Measurements from ENCODE around the gene CCL8.

The CCL8 gene

DNA sequence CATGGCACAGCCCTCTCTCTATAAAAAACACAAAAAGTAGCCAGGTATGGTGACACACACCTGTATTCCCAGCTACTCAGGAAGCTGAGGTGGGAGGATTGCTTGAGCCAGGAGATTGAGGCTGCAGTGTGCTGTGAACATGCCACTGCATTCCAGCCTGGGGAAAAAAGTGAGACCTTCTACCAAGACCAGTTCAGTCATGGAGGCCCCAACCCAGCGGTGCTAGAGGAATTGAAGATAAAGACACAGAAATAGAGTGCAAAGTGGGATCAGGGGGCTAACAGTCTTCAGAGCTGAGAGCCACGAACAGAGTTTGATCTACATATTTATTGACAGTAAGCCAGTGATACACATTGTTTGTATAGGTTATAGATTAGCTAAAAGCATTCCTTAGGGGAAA, 15.6 kb upstream of the CCL8 start:
- H3K4me1 ChIP-seq (ENCODE audit: insufficient read depth, insufficient read length): peaks cover 2% of the 10 kb centered on the region
- no peaks in the 10 kb centered on the region for H3K36me3 ChIP-seq (ENCODE audit: insufficient read depth, insufficient read length, low read length)
- TF ChIP-seq SUZ12 (IDR thresholded peaks at IDR 0.05; ENCODE audit: extremely low read depth, insufficient read depth, insufficient read length) (no peak), YY1 (IDR thresholded peaks at IDR 0.05; ENCODE audit: insufficient read depth, insufficient read length) (no peak), ZNF274 (IDR thresholded peaks at IDR 0.05; ENCODE audit: low read depth, low read length) (no peak)
- DNase-seq (ENCODE audit: low read depth, low spot score): no peak
- H3K9ac ChIP-seq (ENCODE audit: insufficient read length, low read depth): no peak overlapping the region
- no peak overlapping the region for H3K4me3 ChIP-seq (ENCODE audit: insufficient read length, low read depth)
- H3K9me3 ChIP-seq (ENCODE audit: insufficient read depth, low read length): no peaks in the 10 kb centered on the region
- H3K27me3 ChIP-seq (ENCODE audit: insufficient read depth, insufficient read length): no peaks in the 10 kb centered on the region

DNA sequence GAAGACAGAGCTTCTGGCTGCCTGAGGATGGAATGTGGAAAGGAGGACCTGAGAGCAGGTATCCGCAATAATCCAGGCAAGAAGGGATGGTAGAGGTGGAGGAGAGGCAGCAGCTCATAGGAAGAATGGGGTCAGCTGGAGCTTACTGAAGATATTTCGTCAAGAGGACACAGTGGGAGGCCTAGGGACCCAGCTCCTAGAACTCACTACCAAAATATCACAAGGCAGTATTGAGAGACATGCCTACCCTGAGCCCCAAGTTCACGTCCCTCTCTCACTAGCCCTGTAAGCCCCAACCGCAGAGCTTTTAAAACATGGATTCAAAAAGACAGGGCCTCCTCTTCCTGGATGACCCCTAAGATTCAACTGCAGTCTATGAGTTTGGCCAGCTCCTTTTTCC, 14.2 kb upstream of the CCL8 start:
- H3K4me3 ChIP-seq (ENCODE audit: insufficient read length, low read depth): no peak overlapping the region
- peaks cover 2% of the 10 kb centered on the region for H3K4me1 ChIP-seq (ENCODE audit: insufficient read depth, insufficient read length)
- H3K27me3 ChIP-seq (ENCODE audit: insufficient read depth, insufficient read length): no peaks in the 10 kb centered on the region
- no peak for TF ChIP-seq ZNF274 (IDR thresholded peaks at IDR 0.05; ENCODE audit: low read depth, low read length)
- no peak for TF ChIP-seq YY1 (IDR thresholded peaks at IDR 0.05; ENCODE audit: insufficient read depth, insufficient read length)
- TF ChIP-seq SUZ12 (IDR thresholded peaks at IDR 0.05; ENCODE audit: extremely low read depth, insufficient read depth, insufficient read length): no peak
- no peak overlapping the region for H3K9ac ChIP-seq (ENCODE audit: insufficient read length, low read depth)
- no peak for DNase-seq (ENCODE audit: low read depth, low spot score)
- H3K9me3 ChIP-seq (ENCODE audit: insufficient read depth, low read length): no peaks in the 10 kb centered on the region
- no peaks in the 10 kb centered on the region for H3K36me3 ChIP-seq (ENCODE audit: insufficient read depth, insufficient read length, low read length)

DNA sequence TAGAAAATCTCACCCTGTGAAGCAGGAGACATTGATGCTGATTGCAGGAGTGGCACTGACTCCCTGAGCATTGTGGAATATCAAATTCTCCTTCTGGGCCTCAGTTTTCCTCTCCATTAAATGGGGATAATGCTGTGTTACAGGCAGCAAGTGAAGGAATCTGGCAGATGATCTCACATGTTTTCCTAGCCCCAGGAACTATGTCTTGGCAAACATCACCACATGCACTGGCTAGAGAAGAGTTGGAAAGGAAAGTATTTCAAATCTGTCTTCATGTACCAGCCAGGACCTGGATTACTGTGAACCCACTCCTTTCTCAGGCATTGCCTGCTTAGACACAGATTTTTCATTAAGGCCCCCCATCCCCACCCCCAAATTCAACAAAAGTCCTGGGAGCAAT, 13.6 kb upstream of the CCL8 start:
- no peaks in the 10 kb centered on the region for H3K9me3 ChIP-seq (ENCODE audit: insufficient read depth, low read length)
- H3K4me1 ChIP-seq (ENCODE audit: insufficient read depth, insufficient read length): peaks cover 2% of the 10 kb centered on the region
- no peak overlapping the region for H3K4me3 ChIP-seq (ENCODE audit: insufficient read length, low read depth)
- no peak for DNase-seq (ENCODE audit: low read depth, low spot score)
- no peaks in the 10 kb centered on the region for H3K27me3 ChIP-seq (ENCODE audit: insufficient read depth, insufficient read length)
- no peak overlapping the region for H3K9ac ChIP-seq (ENCODE audit: insufficient read length, low read depth)
- no peak for TF ChIP-seq YY1 (IDR thresholded peaks at IDR 0.05; ENCODE audit: insufficient read depth, insufficient read length)
- TF ChIP-seq SUZ12 (IDR thresholded peaks at IDR 0.05; ENCODE audit: extremely low read depth, insufficient read depth, insufficient read length): no peak
- no peak for TF ChIP-seq ZNF274 (IDR thresholded peaks at IDR 0.05; ENCODE audit: low read depth, low read length)
- H3K36me3 ChIP-seq (ENCODE audit: insufficient read depth, insufficient read length, low read length): no peaks in the 10 kb centered on the region

DNA sequence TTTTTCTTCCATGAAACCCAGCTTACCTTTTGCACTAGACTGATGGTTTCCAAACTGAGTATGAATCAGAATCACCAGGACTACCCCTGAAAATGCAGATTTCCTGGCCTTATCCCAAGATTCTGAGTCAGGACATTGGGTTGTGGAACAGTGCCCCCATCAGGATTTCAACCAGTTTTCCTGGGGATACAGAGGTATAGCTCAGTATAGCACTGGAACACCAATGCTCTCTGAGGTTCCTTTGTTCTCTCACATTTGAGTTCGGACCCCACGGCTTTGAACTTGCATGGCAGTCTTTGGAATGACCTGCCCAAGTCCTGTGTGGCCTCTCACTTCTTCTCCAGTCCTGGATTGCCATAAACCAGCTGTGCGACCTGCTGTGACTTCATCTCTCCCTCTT, 12.8 kb upstream of the CCL8 start:
- Histone ChIP-seq H3K36me3 (ENCODE audit: insufficient read depth, insufficient read length, low read length) (no peaks in the 10 kb centered on the region), H3K9ac (ENCODE audit: insufficient read length, low read depth) (no peak overlapping the region), H3K4me1 (ENCODE audit: insufficient read depth, insufficient read length) (peaks cover 2% of the 10 kb centered on the region), H3K27me3 (ENCODE audit: insufficient read depth, insufficient read length) (no peaks in the 10 kb centered on the region), H3K4me3 (ENCODE audit: insufficient read length, low read depth) (no peak overlapping the region), H3K9me3 (ENCODE audit: insufficient read depth, low read length) (no peaks in the 10 kb centered on the region)
- no peak for TF ChIP-seq SUZ12 (IDR thresholded peaks at IDR 0.05; ENCODE audit: extremely low read depth, insufficient read depth, insufficient read length)
- TF ChIP-seq ZNF274 (IDR thresholded peaks at IDR 0.05; ENCODE audit: low read depth, low read length): no peak
- TF ChIP-seq YY1 (IDR thresholded peaks at IDR 0.05; ENCODE audit: insufficient read depth, insufficient read length): no peak
- no peak for DNase-seq (ENCODE audit: low read depth, low spot score)

DNA sequence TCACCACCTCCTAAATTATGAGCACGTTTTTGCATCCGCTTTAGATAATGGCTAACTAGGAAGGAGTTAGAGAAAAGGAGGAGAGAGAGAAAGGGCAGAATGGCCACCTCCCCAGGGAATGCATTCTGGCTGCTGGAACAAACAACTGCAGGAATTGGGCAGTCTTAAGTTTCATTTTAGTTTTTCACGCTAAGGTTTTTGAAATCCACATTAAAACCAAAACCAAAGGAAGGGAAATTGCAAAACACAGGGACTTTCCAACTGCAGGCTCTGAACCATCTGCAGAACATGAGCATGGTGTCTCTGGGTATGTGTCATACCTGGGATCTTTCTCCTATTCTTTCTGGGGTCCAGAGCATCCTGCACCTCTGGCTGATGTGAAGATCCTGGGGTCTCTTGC, 12.1 kb upstream of the CCL8 start:
- H3K27me3 ChIP-seq (ENCODE audit: insufficient read depth, insufficient read length): no peaks in the 10 kb centered on the region
- H3K9ac ChIP-seq (ENCODE audit: insufficient read length, low read depth): no peak overlapping the region
- no peaks in the 10 kb centered on the region for H3K36me3 ChIP-seq (ENCODE audit: insufficient read depth, insufficient read length, low read length)
- TF ChIP-seq ZNF274 (IDR thresholded peaks at IDR 0.05; ENCODE audit: low read depth, low read length) (no peak), YY1 (IDR thresholded peaks at IDR 0.05; ENCODE audit: insufficient read depth, insufficient read length) (no peak), SUZ12 (IDR thresholded peaks at IDR 0.05; ENCODE audit: extremely low read depth, insufficient read depth, insufficient read length) (no peak)
- H3K4me3 ChIP-seq (ENCODE audit: insufficient read length, low read depth): no peak overlapping the region
- DNase-seq (ENCODE audit: low read depth, low spot score): no peak
- H3K4me1 ChIP-seq (ENCODE audit: insufficient read depth, insufficient read length): peaks cover 2% of the 10 kb centered on the region
- no peaks in the 10 kb centered on the region for H3K9me3 ChIP-seq (ENCODE audit: insufficient read depth, low read length)

DNA sequence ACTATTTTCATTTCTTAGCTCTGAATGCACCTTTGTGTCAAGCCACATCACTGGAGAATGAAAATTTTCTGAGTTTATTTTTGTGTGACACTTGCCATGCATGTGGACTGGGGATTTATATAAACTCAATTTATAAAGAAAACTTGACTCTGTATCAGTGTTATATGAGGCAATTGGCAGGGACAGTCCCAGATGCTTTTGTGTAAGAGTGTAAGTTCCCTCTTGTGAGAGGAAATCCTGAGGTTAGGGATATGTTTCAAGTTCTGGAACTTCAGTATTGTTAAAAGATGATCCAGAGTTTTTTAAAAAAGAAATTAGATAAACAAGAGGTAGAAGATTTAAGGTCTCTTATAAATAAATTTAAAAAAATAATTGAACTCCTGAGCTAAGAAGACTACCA, 10.9 kb upstream of the CCL8 start:
- H3K9me3 ChIP-seq (ENCODE audit: insufficient read depth, low read length): no peaks in the 10 kb centered on the region

DNA sequence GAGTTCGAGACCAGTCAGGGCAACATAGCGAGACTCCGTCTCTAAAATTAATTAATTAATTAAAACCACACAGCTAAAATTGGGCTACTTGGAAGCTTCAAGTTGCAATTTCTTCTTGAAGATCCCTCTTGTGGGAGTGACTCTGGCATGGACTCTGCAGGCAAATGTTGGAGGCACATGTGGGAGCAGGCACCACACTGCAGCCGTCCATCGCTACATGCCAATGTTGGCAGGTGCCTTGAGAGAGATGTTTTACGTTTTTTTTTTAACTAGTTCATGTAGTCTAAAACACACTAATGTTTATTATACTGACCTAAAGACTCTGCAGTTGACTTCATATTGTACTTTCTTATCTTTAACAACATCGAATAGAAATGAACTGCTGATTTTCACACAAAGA, 7.9 kb upstream of the CCL8 start:
- H3K4me3 ChIP-seq (ENCODE audit: insufficient read length, low read depth): no peak overlapping the region
- H3K27me3 ChIP-seq (ENCODE audit: insufficient read depth, insufficient read length): no peaks in the 10 kb centered on the region
- no peak for DNase-seq (ENCODE audit: low read depth, low spot score)
- peaks cover under 1% of the 10 kb centered on the region for H3K4me1 ChIP-seq (ENCODE audit: insufficient read depth, insufficient read length)
- H3K36me3 ChIP-seq (ENCODE audit: insufficient read depth, insufficient read length, low read length): no peaks in the 10 kb centered on the region
- TF ChIP-seq SUZ12 (IDR thresholded peaks at IDR 0.05; ENCODE audit: extremely low read depth, insufficient read depth, insufficient read length) (no peak), YY1 (IDR thresholded peaks at IDR 0.05; ENCODE audit: insufficient read depth, insufficient read length) (no peak), ZNF274 (IDR thresholded peaks at IDR 0.05; ENCODE audit: low read depth, low read length) (no peak)
- no peaks in the 10 kb centered on the region for H3K9me3 ChIP-seq (ENCODE audit: insufficient read depth, low read length)
- H3K9ac ChIP-seq (ENCODE audit: insufficient read length, low read depth): no peak overlapping the region

More for the DNA sequence above, 10.9 kb upstream of the CCL8 start:
- Histone ChIP-seq H3K4me3 (ENCODE audit: insufficient read length, low read depth) (no peak overlapping the region), H3K9ac (ENCODE audit: insufficient read length, low read depth) (no peak overlapping the region), H3K27me3 (ENCODE audit: insufficient read depth, insufficient read length) (no peaks in the 10 kb centered on the region), H3K4me1 (ENCODE audit: insufficient read depth, insufficient read length) (peaks cover 2% of the 10 kb centered on the region), H3K36me3 (ENCODE audit: insufficient read depth, insufficient read length, low read length) (no peaks in the 10 kb centered on the region)
- TF ChIP-seq YY1 (IDR thresholded peaks at IDR 0.05; ENCODE audit: insufficient read depth, insufficient read length) (no peak), SUZ12 (IDR thresholded peaks at IDR 0.05; ENCODE audit: extremely low read depth, insufficient read depth, insufficient read length) (no peak), ZNF274 (IDR thresholded peaks at IDR 0.05; ENCODE audit: low read depth, low read length) (no peak)
- no peak for DNase-seq (ENCODE audit: low read depth, low spot score)

DNA sequence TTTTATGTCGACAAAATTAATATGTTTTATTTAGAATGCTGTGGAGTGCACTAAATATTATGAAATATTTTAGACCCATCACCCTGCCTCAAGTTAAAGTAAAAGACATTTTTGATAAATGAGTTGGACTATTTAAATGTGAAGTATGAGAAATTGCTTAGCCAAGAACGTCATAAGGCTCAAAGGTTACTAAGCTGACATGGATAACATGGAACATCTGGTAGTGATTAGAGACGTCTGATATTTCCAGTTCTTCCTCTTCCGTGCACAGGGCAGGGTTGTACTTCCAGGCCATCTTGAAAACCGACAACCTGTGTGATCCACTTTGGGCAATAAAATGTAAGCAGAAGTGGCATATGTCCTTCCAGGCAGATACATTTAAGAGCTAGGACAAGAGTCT, 7.2 kb upstream of the CCL8 start:
- no peaks in the 10 kb centered on the region for H3K27me3 ChIP-seq (ENCODE audit: insufficient read depth, insufficient read length)
- H3K4me3 ChIP-seq (ENCODE audit: insufficient read length, low read depth): no peak overlapping the region
- H3K9me3 ChIP-seq (ENCODE audit: insufficient read depth, low read length): no peaks in the 10 kb centered on the region
- no peaks in the 10 kb centered on the region for H3K4me1 ChIP-seq (ENCODE audit: insufficient read depth, insufficient read length)
- no peak for DNase-seq (ENCODE audit: low read depth, low spot score)
- H3K9ac ChIP-seq (ENCODE audit: insufficient read length, low read depth): no peak overlapping the region
- TF ChIP-seq YY1 (IDR thresholded peaks at IDR 0.05; ENCODE audit: insufficient read depth, insufficient read length) (no peak), ZNF274 (IDR thresholded peaks at IDR 0.05; ENCODE audit: low read depth, low read length) (no peak), SUZ12 (IDR thresholded peaks at IDR 0.05; ENCODE audit: extremely low read depth, insufficient read depth, insufficient read length) (no peak)
- H3K36me3 ChIP-seq (ENCODE audit: insufficient read depth, insufficient read length, low read length): no peaks in the 10 kb centered on the region

Measured in NT2/D1 (cell line).